IPS-15b (cell line): ENCODE data around the gene ANXA8L1.
"Not testable (repeated sequence)": the region's sequence is repeated elsewhere in the genome, so short reads cannot be mapped to it uniquely, and the experiment has no call there.

Source experiments
- H3K27me3 ChIP-seq: one replicate; pipeline ENCODE4 v1.6.1; 2013; ENCODE audit warnings: low read length; ENCODE audit not compliant: control insufficient read depth, insufficient read depth
- H3K36me3 ChIP-seq: one replicate; pipeline ENCODE4 v1.6.1; 2013; ENCODE audit warnings: low read length; ENCODE audit not compliant: control insufficient read depth, insufficient read depth
- H3K4me1 ChIP-seq: one replicate; pipeline ENCODE4 v1.6.1; 2013; ENCODE audit warnings: mild to moderate bottlenecking, low read length; ENCODE audit not compliant: control insufficient read depth, insufficient read depth
- H3K4me3 ChIP-seq: one replicate; pipeline ENCODE4 v1.5.1; 2013; ENCODE audit warnings: low read depth, low read length
- H3K9ac ChIP-seq: one replicate; pipeline ENCODE4 v1.6.1; 2013; ENCODE audit warnings: low read depth, mild to moderate bottlenecking, low read length
- H3K9me3 ChIP-seq: one replicate; pipeline ENCODE4 v1.6.1; 2013; ENCODE audit warnings: mild to moderate bottlenecking, low read length; ENCODE audit not compliant: control insufficient read depth, insufficient read depth

The ANXA8L1 gene

GRCh38 chr10:46411123-46411522 is 35.5 kb downstream of the ANXA8L1 start:
- H3K9me3 ChIP-seq, H3K36me3 ChIP-seq, H3K9ac ChIP-seq, H3K27me3 ChIP-seq, H3K4me1 ChIP-seq, H3K4me3 ChIP-seq: not testable (repeated sequence)

DNA sequence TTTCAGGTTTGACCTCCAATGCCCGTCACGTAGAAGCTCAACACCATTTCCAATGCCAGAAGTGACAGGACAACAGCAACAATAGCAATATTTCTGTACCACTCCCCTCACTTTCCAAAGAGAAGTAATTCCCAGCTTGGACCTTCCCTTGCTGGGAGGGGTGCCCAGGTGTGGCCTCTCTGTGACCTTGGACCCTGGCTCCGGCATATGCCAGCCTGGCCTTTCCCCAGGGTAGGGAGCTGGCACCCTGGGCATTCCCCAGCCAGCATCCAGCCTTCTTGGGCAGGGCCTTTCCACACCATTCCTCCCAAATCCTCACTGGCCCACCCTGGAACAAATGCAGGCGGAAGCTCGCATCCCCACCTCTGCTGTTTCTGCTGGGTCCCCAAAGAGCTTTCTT is 37.1 kb downstream of the ANXA8L1 start:
- not testable (repeated sequence) for H3K27me3 ChIP-seq, H3K4me1 ChIP-seq, H3K4me3 ChIP-seq, H3K36me3 ChIP-seq, H3K9ac ChIP-seq, H3K9me3 ChIP-seq

DNA sequence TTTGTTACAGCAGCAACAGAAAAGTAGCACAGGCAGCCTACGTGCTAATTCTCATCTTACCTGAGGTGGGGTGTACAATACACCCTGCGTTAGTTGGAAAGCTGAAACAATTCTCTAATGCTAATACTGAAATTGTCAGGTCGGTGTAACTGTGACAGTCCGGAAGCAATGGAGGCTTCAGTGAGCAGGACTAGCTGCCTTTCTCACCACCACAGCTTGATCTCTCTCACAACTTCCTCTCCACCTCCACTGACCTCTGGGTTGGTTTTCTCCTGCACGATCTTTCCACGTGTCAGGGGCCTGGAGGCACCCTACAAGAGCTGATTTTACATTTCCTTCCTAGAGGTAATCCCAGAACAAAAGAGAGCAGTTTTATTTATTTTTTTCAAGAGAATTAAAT is 39.7 kb downstream of the ANXA8L1 start:
- H3K4me3 ChIP-seq, H3K9me3 ChIP-seq, H3K27me3 ChIP-seq, H3K36me3 ChIP-seq, H3K9ac ChIP-seq, H3K4me1 ChIP-seq: not testable (repeated sequence)

DNA sequence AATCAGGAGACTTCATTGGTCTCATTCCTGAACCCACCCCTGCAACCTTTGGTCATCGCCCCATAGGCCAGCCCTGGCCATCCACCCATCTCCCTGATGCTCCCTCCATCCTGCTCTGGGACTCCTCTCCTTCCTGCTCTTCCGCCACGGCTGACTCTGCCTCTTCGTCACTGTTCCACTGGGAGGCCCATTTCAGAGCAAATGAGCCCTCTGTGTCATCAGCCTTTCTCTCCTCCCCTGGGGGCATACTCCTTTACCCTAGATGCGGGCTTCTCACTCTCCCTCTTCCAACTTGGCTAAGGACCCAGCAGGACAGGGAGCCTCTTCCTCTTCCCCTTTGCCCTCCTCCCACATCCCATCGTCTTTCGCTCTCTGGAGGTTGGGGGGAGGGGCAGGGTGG is 42.7 kb downstream of the ANXA8L1 start:
- H3K4me1 ChIP-seq, H3K9ac ChIP-seq, H3K4me3 ChIP-seq, H3K36me3 ChIP-seq, H3K27me3 ChIP-seq, H3K9me3 ChIP-seq: not testable (repeated sequence)

GRCh38 chr10:46419570-46420379 is 44.2 kb downstream of the ANXA8L1 start:
- H3K4me1 ChIP-seq, H3K36me3 ChIP-seq, H3K4me3 ChIP-seq, H3K27me3 ChIP-seq, H3K9ac ChIP-seq, H3K9me3 ChIP-seq: not testable (repeated sequence)

DNA sequence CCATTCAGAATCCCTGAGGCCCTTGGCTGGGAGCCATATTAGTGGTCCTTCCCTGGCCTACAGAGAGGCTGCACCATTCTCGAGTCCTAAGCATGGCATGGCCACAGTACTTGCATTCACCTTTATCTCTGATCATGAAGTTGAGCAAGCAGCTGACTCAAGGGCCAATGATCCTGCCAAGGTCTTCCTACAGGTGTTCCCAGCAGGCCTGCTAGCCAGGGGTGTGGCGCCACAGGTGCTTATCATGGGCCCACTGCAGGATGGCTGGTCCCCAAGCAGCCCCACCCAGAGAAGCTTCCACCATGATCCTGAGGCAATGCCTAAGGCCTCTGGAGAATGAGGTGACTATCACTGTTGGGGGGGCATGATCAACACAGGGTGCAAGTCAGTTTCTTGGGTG is 48.0 kb downstream of the ANXA8L1 start:
- not testable (repeated sequence) for H3K4me3 ChIP-seq, H3K36me3 ChIP-seq, H3K9ac ChIP-seq, H3K9me3 ChIP-seq, H3K27me3 ChIP-seq, H3K4me1 ChIP-seq

- not testable (repeated sequence) for H3K4me1 ChIP-seq, H3K9me3 ChIP-seq, H3K4me3 ChIP-seq, H3K36me3 ChIP-seq, H3K27me3 ChIP-seq, H3K9ac ChIP-seq
Measured at GRCh38 chr10:46440942-46441341, 65.4 kb downstream of the ANXA8L1 start.
